Endothelial cell of umbilical vein (primary cell): Measurements from ENCODE around the gene ULK1. TPM values are rescaled to one million over a fixed set of nuclear protein-coding genes. Genes with fewer than 3 reads are reported as not detected.

Experiments used
- BruUV-seq: library from RNA; stranded (reverse); fragments of 400-500 nt; replicated peaks from 2 replicates; lab custom pipeline; 2021; lab: Mats Ljungman, UMichigan
- CTCF ChIA-PET: fragments of 300-600, 350-600 bp; sonication (Branson Sonifier 250); formaldehyde crosslinking; loops from one replicate; lab custom pipeline; 2021; ENCODE audit warnings: antibody characterized with exemption, inconsistent platforms; lab: Charles Lee
- POLR2A ChIA-PET: fragments of 300-600, 350-600 bp; sonication (Branson Sonifier 250); formaldehyde crosslinking; loops from one replicate; lab custom pipeline; 2021; ENCODE audit warnings: antibody characterized with exemption, inconsistent platforms; lab: Charles Lee
- DNase-seq: peaks from one replicate; pipeline ENCODE4 v3.0.0-alpha.2; 2011; ENCODE audit warnings: low read depth, low spot score
- FAIRE-seq: peaks from 2 replicates; lab custom pipeline; 2011; peaks lifted over from hg19 to GRCh38; lab: Jason Lieb, UNC
- H2AFZ ChIP-seq: 2 replicates; pipeline ENCODE4 v1.6.0; 2012; ENCODE audit warnings: low read depth, low read length, control low read depth, inconsistent platforms
- H3K27ac ChIP-seq: 2 replicates; pipeline ENCODE4 v1.5.1; 2011; ENCODE audit warnings: low read depth, mild to moderate bottlenecking, control low read depth, low read length, moderate library complexity; ENCODE audit not compliant: insufficient read depth
- H3K27me3 ChIP-seq, 2 experiments: 2 replicates each; pipeline versions ENCODE4 v1.6.0 to v1.6.1; 2011; ENCODE audit warnings: low read length in 2 of 2, mixed read lengths in 1 of 2; ENCODE audit not compliant: control insufficient read depth in 2 of 2, insufficient read depth in 2 of 2
- H3K36me3 ChIP-seq, 2 experiments: 2 replicates in 1 of 2; 3 replicates in 1 of 2; pipeline ENCODE4 v1.5.1; 2011; ENCODE audit warnings: low read length in 2 of 2, mild to moderate bottlenecking in 1 of 2, moderate library complexity in 1 of 2; ENCODE audit not compliant: control insufficient read depth in 2 of 2, insufficient read depth in 2 of 2; ENCODE audit errors: extremely low read depth in 1 of 2
- H3K4me1 ChIP-seq: 3 replicates; pipeline ENCODE4 v1.5.1; 2011; ENCODE audit warnings: mild to moderate bottlenecking, low read length; ENCODE audit not compliant: control insufficient read depth, insufficient read depth; ENCODE audit errors: extremely low read depth
- H3K4me2 ChIP-seq: 2 replicates; pipeline ENCODE4 v1.6.1; 2011; ENCODE audit warnings: low read length, control low read depth, mixed read lengths; ENCODE audit not compliant: insufficient read depth
- H3K4me3 ChIP-seq, 3 experiments: fragments of 200-600 bp in 1 of 3; sonication (generic), shearing (Covaris generic) in 1 of 3; replicated peaks in 1 of 3; 2 replicates each; pipeline ENCODE4 v1.5.1; 2011 to 2016; ENCODE audit warnings: control low read depth in 3 of 3, low read length in 3 of 3, mild to moderate bottlenecking in 2 of 3, inconsistent platforms in 1 of 3, low read depth in 1 of 3, moderate library complexity in 1 of 3; ENCODE audit not compliant: insufficient read depth in 1 of 3
- H3K79me2 ChIP-seq: 2 replicates; pipeline ENCODE4 v1.6.0; 2012; ENCODE audit warnings: low read length, inconsistent platforms; ENCODE audit not compliant: control insufficient read depth, insufficient read depth
- H3K9ac ChIP-seq: replicated peaks from 2 replicates; pipeline ENCODE3; 2011; ENCODE audit warnings: low read length, control low read depth; ENCODE audit not compliant: insufficient read depth; ENCODE audit errors: extremely low read depth
- H3K9me1 ChIP-seq: replicated peaks from 3 replicates; pipeline ENCODE4 v1.6.0; 2011; ENCODE audit warnings: mild to moderate bottlenecking, low read length; ENCODE audit not compliant: control insufficient read depth, insufficient read depth; ENCODE audit errors: extremely low read depth
- H3K9me3 ChIP-seq: replicated peaks from 2 replicates; pipeline ENCODE4 v1.5.1; 2012; ENCODE audit warnings: low read length, inconsistent platforms; ENCODE audit not compliant: control insufficient read depth, insufficient read depth
- H4K20me1 ChIP-seq: replicated peaks from 2 replicates; pipeline ENCODE3; 2011; ENCODE audit warnings: mild to moderate bottlenecking, low read length; ENCODE audit not compliant: control insufficient read depth, insufficient read depth; ENCODE audit errors: extremely low read depth
- CTCF ChIP-seq, 2 donors: IDR thresholded peaks; 1 replicate in 1 of 2; 2 replicates in 1 of 2; pipeline ENCODE4 v1.5.1; 2011; ENCODE audit warnings: low read length in 2 of 2, mild to moderate bottlenecking in 2 of 2, moderate library complexity in 2 of 2, control low read depth in 1 of 2, inconsistent platforms in 1 of 2, low read depth in 1 of 2; ENCODE audit not compliant: insufficient read depth in 1 of 2; ENCODE audit errors: extremely low read depth in 1 of 2
- EZH2 ChIP-seq: IDR thresholded peaks from 2 replicates; pipeline ENCODE4 v1.6.1; 2012; ENCODE audit warnings: borderline replicate concordance, low read depth, mild to moderate bottlenecking, moderate library complexity, low read length, inconsistent platforms; ENCODE audit not compliant: severe bottlenecking
- FOS ChIP-seq: IDR thresholded peaks from 2 replicates; pipeline ENCODE4 v1.6.1; 2011; ENCODE audit warnings: mild to moderate bottlenecking, low read length, moderate library complexity, borderline replicate concordance; ENCODE audit not compliant: insufficient read depth
- GATA2 ChIP-seq: IDR thresholded peaks from 2 replicates; pipeline ENCODE4 v1.7.0; 2011; ENCODE audit warnings: low read depth, mild to moderate bottlenecking, moderate library complexity, mixed read lengths, low read length; ENCODE audit not compliant: insufficient read length, insufficient read depth
- POLR2A ChIP-seq: IDR thresholded peaks from 2 replicates; pipeline ENCODE4 v1.6.1; 2012; ENCODE audit warnings: low read depth, mild to moderate bottlenecking, control low read depth, low read length
- POLR2AphosphoS5 ChIP-seq: IDR thresholded peaks from 2 replicates; pipeline ENCODE4 v1.6.1; 2012; ENCODE audit warnings: low read depth, mild to moderate bottlenecking, control low read depth, low read length, moderate library complexity; ENCODE audit not compliant: insufficient read depth
- dilution Hi-C: fragments of 300-500 bp; cut with MboI; formaldehyde crosslinking; loops from one replicate; pipeline ENCODE4 v1.15.0; 2019; ENCODE audit warnings: low sequenced_read_pairs; ENCODE audit not compliant: extremely low pct_ligation_motif_present
- intact Hi-C: fragments of 100-400 bp; cut with micrococcal nuclease; formaldehyde crosslinking; loops from one replicate; pipeline ENCODE4 v1.10.0; 2022
- polyA plus RNA-seq, 4 experiments: library from polyadenylated mRNA; depleted of rRNA in 3 of 4; stranded (reverse) in 3 of 4; unstranded in 1 of 4; fragments of >200 nt; gene quantifications; 2 replicates each; pipeline versions ENCODE4 v1.2.1 to v1.2.3, GENCODE V29; 2011 to 2012; ENCODE audit warnings: missing spikeins in 1 of 4
- total RNA-seq: library from RNA; stranded (reverse); gene quantifications from 2 replicates; pipeline ENCODE4 v1.2.3, GENCODE V29; 2021

Gene ULK1
- total and polyA plus RNA-seq, 2 donors (not counting 3 experiments of a cell fraction or from before 2014, with no cell fraction given): 14.4 to 38.2 TPM

DNA sequence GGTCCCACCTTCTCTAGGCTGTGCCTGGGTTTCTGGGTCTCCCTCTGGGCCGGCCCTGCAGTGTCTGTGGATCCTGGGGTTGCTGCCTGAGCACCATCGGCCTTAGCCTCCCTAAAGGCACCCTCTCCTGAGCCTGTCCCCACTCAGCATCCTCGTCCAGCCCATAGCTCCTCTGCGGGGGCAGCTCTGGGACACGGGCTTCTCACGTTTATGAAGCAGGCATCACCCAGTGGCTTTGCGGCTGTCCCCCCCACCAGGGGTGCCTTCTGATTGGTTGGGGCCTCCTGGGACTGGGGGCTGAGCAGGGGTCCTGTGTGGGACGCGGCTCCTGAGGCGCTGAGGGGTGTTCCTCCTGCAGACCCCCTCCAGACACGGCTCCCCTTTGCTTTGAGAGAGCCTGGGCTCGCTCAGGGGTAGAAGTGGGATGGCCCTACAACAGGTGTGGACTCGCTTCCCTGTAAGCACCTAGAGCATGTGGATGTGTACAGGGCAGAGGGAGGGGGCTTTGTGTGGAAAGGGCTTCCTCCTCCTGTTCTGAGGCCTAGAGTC, 10.7 kb downstream of the ULK1 start:
- POLR2A ChIA-PET: no interaction called here
- FAIRE-seq: no peak
- no peaks in the 10 kb centered on the region for H3K27me3 ChIP-seq
- no peaks in the 10 kb centered on the region for H3K9me1 ChIP-seq
- no peaks in the 10 kb centered on the region for H3K79me2 ChIP-seq
- H3K9me3 ChIP-seq: no peaks in the 10 kb centered on the region
- DNase-seq: no peak
- peaks cover 3 to 8% of the 10 kb centered on the region in 2 experiments for H3K36me3 ChIP-seq
- H3K4me1 ChIP-seq: no peaks in the 10 kb centered on the region
- H3K4me2 ChIP-seq: no peak overlapping the region
- intact Hi-C loops (no loop called here), dilution Hi-C loops (no loop called here)
- CTCF ChIA-PET: no interaction called here
- TF ChIP-seq POLR2A: no peak
- TF ChIP-seq GATA2: no peak
- TF ChIP-seq POLR2AphosphoS5: no peak
- no peak for TF ChIP-seq CTCF (IDR thresholded peaks at IDR 0.05; ENCODE audit: extremely low read depth in 1 of 2, insufficient read depth in 1 of 2, low read depth in 1 of 2, low read length in 2 of 2)
- TF ChIP-seq EZH2: no peak
- no peak for TF ChIP-seq FOS
- H2AFZ ChIP-seq: no peak overlapping the region
- H3K27ac ChIP-seq: no peak overlapping the region
- BruUV-seq: no TSS peak
- H3K9ac ChIP-seq: no peak overlapping the region
- no peaks in the 10 kb centered on the region for H4K20me1 ChIP-seq
- H3K4me3 ChIP-seq: no peak overlapping the region
